HG03520 (cell line): Measurements from ENCODE around the gene NDUFB10.
A peak's percentile ranks its signal among the peaks of the same experiment; 100 is the strongest.

Experiments used
- ATAC-seq: cut with Tn5 transposase; IDR thresholded peaks from one replicate; pipeline ENCODE4 v1.9.1; 2021; ENCODE audit warnings: mild to moderate bottlenecking, moderate library complexity; ENCODE audit not compliant: unreplicated experiment

Gene NDUFB10

GRCh38 chr16:1965396-1966001 lies 6.2 kb downstream of the NDUFB10 start:
- no peak for ATAC-seq

GRCh38 chr16:1966460-1966859 lies 7.1 kb downstream of the NDUFB10 start, which contains the start of gene RNF151:
Gene RNF151, plus strand, starts transcription at chr16:1966856. Its CDS starts 26 bp downstream, at chr16:1966882.
- ATAC-seq: no peak

GRCh38 chr16:1968146-1968953 lies 9.0 kb downstream of the NDUFB10 start:
- no peak for ATAC-seq

GRCh38 chr16:1971796-1972489 lies 12.6 kb downstream of the NDUFB10 start, which contains the start of gene TBL3:
Gene TBL3, plus strand, starts transcription at chr16:1972053. Its CDS starts 112 bp downstream, at chr16:1972165.
- ATAC-seq: peak; percentile 73

- ATAC-seq: peak; percentile 6
Measured at GRCh38 chr16:1972490-1972877, 13.1 kb downstream of the NDUFB10 start.

GRCh38 chr16:1973461-1974156 lies 14.3 kb downstream of the NDUFB10 start:
- ATAC-seq: no peak

- ATAC-seq: no peak
Measured at GRCh38 chr16:1974157-1975070, 15.1 kb downstream of the NDUFB10 start.

- ATAC-seq: no peak
Measured at GRCh38 chr16:1975432-1976215, 16.3 kb downstream of the NDUFB10 start.

- no peak for ATAC-seq
Measured at GRCh38 chr16:1976216-1976520, 16.8 kb downstream of the NDUFB10 start.

GRCh38 chr16:1976951-1977874 lies 17.9 kb downstream of the NDUFB10 start:
- no peak for ATAC-seq

GRCh38 chr16:1977875-1978268 lies 18.5 kb downstream of the NDUFB10 start:
- ATAC-seq: no peak

GRCh38 chr16:1978476-1979120 lies 19.3 kb downstream of the NDUFB10 start:
- ATAC-seq: no peak

GRCh38 chr16:1979271-1980029 lies 20.1 kb downstream of the NDUFB10 start:
- no peak for ATAC-seq

GRCh38 chr16:1980030-1980769 lies 20.9 kb downstream of the NDUFB10 start:
- ATAC-seq: no peak

- no peak for ATAC-seq
Measured at GRCh38 chr16:1980770-1981087, 21.4 kb downstream of the NDUFB10 start.

GRCh38 chr16:1981398-1981836 lies 22.1 kb downstream of the NDUFB10 start, which contains the start of gene NOXO1:
Gene NOXO1, minus strand, starts transcription at chr16:1981469. Its CDS starts 290 bp downstream, at chr16:1981179.
- no peak for ATAC-seq
